ENCODE results near the gene TBC1D23.

DNA sequence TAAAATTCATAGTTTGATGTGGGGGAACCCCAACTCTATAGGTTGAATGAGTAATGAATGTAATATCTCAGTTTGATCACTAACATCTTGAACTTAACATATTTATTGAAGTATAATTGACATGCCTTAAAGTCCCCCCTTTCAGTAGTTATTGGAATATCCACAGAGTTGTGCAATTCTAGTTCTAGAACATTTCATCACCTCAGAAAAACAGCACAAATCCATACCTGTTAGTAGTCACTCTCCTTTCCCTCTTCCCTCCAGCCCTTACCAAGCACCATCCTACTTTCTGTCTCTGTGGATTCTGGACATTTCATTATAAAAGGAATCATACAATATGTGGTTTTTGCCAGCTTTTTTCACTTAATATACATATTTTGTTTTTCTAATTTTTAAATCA lies 65.0 kb downstream of the TBC1D23 start:
- TF ChIP-seq POLR2AphosphoS5 (IDR thresholded peaks at IDR 0.05), result no peak
- TF ChIP-seq, protein P1, sequence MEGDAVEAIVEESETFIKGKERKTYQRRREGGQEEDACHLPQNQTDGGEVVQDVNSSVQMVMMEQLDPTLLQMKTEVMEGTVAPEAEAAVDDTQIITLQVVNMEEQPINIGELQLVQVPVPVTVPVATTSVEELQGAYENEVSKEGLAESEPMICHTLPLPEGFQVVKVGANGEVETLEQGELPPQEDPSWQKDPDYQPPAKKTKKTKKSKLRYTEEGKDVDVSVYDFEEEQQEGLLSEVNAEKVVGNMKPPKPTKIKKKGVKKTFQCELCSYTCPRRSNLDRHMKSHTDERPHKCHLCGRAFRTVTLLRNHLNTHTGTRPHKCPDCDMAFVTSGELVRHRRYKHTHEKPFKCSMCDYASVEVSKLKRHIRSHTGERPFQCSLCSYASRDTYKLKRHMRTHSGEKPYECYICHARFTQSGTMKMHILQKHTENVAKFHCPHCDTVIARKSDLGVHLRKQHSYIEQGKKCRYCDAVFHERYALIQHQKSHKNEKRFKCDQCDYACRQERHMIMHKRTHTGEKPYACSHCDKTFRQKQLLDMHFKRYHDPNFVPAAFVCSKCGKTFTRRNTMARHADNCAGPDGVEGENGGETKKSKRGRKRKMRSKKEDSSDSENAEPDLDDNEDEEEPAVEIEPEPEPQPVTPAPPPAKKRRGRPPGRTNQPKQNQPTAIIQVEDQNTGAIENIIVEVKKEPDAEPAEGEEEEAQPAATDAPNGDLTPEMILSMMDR (IDR thresholded peaks at IDR 0.05), result no peak
- TF ChIP-seq EP300 (IDR thresholded peaks at IDR 0.05), result no peak
- TF ChIP-seq POLR2A (IDR thresholded peaks at IDR 0.05), result no peak
